ENCODE measurements around the gene NR1I2. TPM values are rescaled to one million over a fixed set of nuclear protein-coding genes. Genes with fewer than 3 reads are reported as not detected.

NR1I2 gene
- total RNA-seq, 4 donors from 2014 or later = 0.46 TPM; not detected in 3

DNA sequence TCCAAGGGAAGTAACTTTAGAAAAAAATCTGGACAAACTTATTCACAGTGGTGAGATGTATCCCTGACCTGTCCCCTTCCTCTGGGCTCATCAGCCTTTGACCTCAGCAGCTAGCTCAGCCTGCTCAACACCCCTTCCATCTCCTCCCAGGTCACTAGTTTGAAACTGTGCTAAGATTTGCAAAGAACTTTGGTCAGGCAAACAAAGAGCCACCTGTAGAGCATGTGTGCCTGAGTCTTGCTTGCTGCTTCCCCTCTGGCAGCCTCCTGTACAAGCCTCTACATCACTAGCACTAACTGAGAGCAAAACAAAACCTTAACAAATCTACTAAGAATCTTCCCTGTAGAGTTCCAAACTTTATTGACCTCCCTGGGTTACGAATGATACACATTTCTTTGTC lies 43.9 kb downstream of the NR1I2 start:
- Histone ChIP-seq H3K27me3 (no peaks in the 10 kb centered on the region), H3K4me3 (no peak overlapping the region), H3K27ac (replicated peaks in 1 of 4) (no peak overlapping the region), H3K4me1 (no peaks in the 10 kb centered on the region), H3K9me3 (no peaks in the 10 kb centered on the region), H3K36me3 (peaks cover 0 to 22% (median 12%) of the 10 kb centered on the region in 4 donors)
- intact Hi-C loops (cut with DNase I) = no loop called here
- TF ChIP-seq POLR2A (IDR thresholded peaks at IDR 0.05; ENCODE audit: low read depth) (no peak), POLR2AphosphoS5 (IDR thresholded peaks at IDR 0.05) (no peak), EP300 (IDR thresholded peaks at IDR 0.05) (no peak)
- TF ChIP-seq, protein P1, sequence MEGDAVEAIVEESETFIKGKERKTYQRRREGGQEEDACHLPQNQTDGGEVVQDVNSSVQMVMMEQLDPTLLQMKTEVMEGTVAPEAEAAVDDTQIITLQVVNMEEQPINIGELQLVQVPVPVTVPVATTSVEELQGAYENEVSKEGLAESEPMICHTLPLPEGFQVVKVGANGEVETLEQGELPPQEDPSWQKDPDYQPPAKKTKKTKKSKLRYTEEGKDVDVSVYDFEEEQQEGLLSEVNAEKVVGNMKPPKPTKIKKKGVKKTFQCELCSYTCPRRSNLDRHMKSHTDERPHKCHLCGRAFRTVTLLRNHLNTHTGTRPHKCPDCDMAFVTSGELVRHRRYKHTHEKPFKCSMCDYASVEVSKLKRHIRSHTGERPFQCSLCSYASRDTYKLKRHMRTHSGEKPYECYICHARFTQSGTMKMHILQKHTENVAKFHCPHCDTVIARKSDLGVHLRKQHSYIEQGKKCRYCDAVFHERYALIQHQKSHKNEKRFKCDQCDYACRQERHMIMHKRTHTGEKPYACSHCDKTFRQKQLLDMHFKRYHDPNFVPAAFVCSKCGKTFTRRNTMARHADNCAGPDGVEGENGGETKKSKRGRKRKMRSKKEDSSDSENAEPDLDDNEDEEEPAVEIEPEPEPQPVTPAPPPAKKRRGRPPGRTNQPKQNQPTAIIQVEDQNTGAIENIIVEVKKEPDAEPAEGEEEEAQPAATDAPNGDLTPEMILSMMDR (IDR thresholded peaks at IDR 0.05) = no peak
- DNase-seq (ENCODE audit: extremely low spot score) = no peak
- 100% methylated on average over 1 of the region's 1 CpG for WGBS

DNA sequence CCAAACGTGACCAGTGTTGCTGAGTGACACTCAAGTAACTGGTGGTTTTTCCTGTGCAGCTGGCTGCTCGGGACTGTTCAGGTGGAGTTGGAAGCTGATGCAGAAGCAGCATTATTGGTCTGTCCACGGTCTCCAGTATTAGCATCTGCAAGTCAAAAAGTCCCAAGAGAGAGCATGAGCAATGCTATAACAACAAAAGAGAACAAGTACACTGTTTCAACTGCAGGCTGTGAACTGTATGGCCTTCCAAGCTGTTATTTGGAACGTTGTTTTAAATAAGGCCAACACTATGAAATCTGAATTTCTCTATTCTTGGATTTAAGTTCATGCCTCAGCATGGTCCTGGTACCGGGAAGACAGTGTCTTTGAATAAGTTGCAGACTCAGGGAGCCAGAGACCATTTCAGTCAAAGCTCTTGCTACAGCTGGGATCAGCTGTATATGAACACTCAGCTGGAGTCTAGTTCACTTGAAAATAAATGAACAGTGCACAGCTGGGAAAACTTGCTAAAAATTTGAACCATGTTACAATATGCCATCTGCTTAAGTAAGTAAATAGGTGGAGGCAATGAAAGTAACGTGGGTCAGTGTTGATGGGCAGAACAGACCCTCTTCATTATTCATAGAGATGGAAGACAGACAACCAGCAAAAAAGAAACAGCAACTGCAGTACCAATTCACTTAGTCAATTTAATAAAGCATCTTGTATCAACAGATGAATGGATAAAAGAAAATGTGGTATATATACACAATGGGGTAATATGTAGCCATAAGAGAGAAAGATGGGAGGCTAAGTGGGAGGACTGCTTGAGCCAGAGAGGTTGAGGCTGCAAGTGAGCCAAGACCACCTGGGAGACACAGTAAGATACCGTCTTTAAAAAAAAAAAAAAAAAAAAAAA lies 45.1 kb downstream of the NR1I2 start:
- Histone ChIP-seq H3K36me3 (peaks cover 0 to 22% (median 12%) of the 10 kb centered on the region in 4 donors), H3K9me3 (no peaks in the 10 kb centered on the region), H3K27me3 (no peaks in the 10 kb centered on the region), H3K27ac (replicated peaks in 1 of 4) (no peak overlapping the region), H3K4me1 (no peaks in the 10 kb centered on the region), H3K4me3 (no peak overlapping the region)
- TF ChIP-seq EP300 (IDR thresholded peaks at IDR 0.05) = no peak
- TF ChIP-seq POLR2AphosphoS5 (IDR thresholded peaks at IDR 0.05) = no peak
- no peak for TF ChIP-seq POLR2A (IDR thresholded peaks at IDR 0.05; ENCODE audit: low read depth)
- TF ChIP-seq, protein P1 (IDR thresholded peaks at IDR 0.05) = no peak
- DNase-seq (ENCODE audit: extremely low spot score) = no peak
- intact Hi-C loops (cut with DNase I) = no loop called here
- 88% methylated on average over 7 of the region's 7 CpGs for WGBS

DNA sequence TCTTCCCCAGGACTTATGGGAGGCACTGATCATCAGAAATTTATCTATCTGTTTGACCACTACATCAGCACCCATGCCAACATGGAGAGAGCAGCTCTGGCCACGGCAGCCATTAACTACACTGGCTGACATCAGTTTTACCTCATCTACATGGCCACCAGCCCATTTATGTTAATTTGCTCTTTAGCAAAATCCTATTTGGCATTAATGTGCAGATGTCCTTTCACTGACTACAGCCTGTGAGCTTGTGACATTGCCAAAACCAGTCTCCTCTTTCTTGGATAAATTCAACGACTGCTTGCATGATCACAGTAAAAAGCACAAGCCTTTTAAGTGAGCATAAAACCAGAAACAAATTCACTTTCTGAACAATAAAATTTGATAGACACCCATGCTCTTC lies 47.5 kb downstream of the NR1I2 start:
- Histone ChIP-seq H3K36me3 (peaks cover 0 to 19% (median 11%) of the 10 kb centered on the region in 4 donors), H3K27ac (replicated peaks in 1 of 4) (no peak overlapping the region), H3K27me3 (no peaks in the 10 kb centered on the region), H3K4me3 (no peak overlapping the region), H3K9me3 (no peaks in the 10 kb centered on the region), H3K4me1 (no peaks in the 10 kb centered on the region)
- WGBS = 57% methylated on average over 2 of the region's 2 CpGs
- no peak for TF ChIP-seq EP300 (IDR thresholded peaks at IDR 0.05)
- no peak for TF ChIP-seq POLR2AphosphoS5 (IDR thresholded peaks at IDR 0.05)
- TF ChIP-seq POLR2A (IDR thresholded peaks at IDR 0.05; ENCODE audit: low read depth) = no peak
- TF ChIP-seq, protein P1 (IDR thresholded peaks at IDR 0.05) = no peak
- DNase-seq (ENCODE audit: extremely low spot score) = no peak
- intact Hi-C loops (cut with DNase I) = no loop called here

DNA sequence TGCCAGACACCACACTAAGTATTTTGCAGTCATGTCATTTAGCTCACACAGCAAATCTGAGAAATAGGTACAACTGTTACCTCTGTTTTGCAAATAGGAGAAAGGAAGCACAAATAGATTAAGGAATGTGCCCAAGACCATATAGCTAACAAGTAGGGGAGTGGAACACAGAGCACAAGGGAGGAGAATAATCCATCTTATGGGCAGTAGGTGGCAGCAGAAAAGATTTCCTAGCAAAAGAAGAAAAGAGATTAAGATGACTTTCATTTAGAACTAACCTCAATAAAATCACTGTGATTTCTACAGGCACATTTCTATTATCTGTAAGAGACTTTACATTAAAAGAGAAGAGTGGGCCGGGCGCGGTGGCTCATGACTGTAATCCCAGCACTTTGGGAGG lies 49.1 kb downstream of the NR1I2 start:
- intact Hi-C loops (cut with DNase I) = no loop called here

More for the DNA sequence above, 49.1 kb downstream of the NR1I2 start:
- H3K36me3 ChIP-seq = peaks cover 0 to 7% (median 3%) of the 10 kb centered on the region in 4 donors
- H3K4me1 ChIP-seq = no peaks in the 10 kb centered on the region
- no peak overlapping the region for H3K4me3 ChIP-seq
- no peak overlapping the region for H3K27ac ChIP-seq (replicated peaks in 1 of 4)
- H3K27me3 ChIP-seq = no peaks in the 10 kb centered on the region
- no peak for DNase-seq (ENCODE audit: extremely low spot score)
- 100% methylated on average over 3 of the region's 3 CpGs for WGBS
- H3K9me3 ChIP-seq = no peaks in the 10 kb centered on the region
- TF ChIP-seq, protein P1 (IDR thresholded peaks at IDR 0.05) = no peak
- no peak for TF ChIP-seq EP300 (IDR thresholded peaks at IDR 0.05)
- no peak for TF ChIP-seq POLR2A (IDR thresholded peaks at IDR 0.05; ENCODE audit: low read depth)
- no peak for TF ChIP-seq POLR2AphosphoS5 (IDR thresholded peaks at IDR 0.05)

All from esophagus muscularis mucosa (tissue), 4 donors.